Heart left ventricle (tissue), 16 donors: ENCODE data around the gene EVC. TPM values are rescaled to one million over a fixed set of nuclear protein-coding genes. Genes with fewer than 3 reads are reported as not detected.

Experiments used
- ATAC-seq, 4 donors: fragments of 200-7000 bp; cut with Tn5 transposase; one replicate each; pipeline ENCODE4 v1.9.1; 2020 to 2022; ENCODE audit warnings: moderate library complexity in 4 of 4, mild to moderate bottlenecking in 3 of 4, moderate number of reproducible peaks in 1 of 4
- DNase-seq, 5 donors: peaks; one replicate each; pipeline ENCODE4 v3.0.0-alpha.2; 2020
- H3K27ac ChIP-seq, 12 donors: fragments of 200-600 bp; sonication (generic) in 4 of 12; one replicate each; pipeline versions ENCODE4 v1.5.0 to v1.8.0; 2016 to 2022; ENCODE audit warnings: mild to moderate bottlenecking in 2 of 12
- H3K27me3 ChIP-seq, 9 donors: fragments of 200-600 bp; sonication (generic) in 2 of 9; one replicate each; pipeline versions ENCODE4 v1.5.1 to v1.8.0; 2016 to 2022; ENCODE audit warnings: mild to moderate bottlenecking in 3 of 9
- H3K36me3 ChIP-seq, 9 donors: fragments of 200-600 bp; sonication (generic) in 2 of 9; one replicate each; pipeline versions ENCODE4 v1.5.0 to v1.8.0; 2018 to 2022; ENCODE audit warnings: mild to moderate bottlenecking in 2 of 9
- H3K4me1 ChIP-seq, 12 donors: fragments of 200-600 bp; sonication (generic) in 4 of 12; one replicate each; pipeline versions ENCODE4 v1.5.0 to v1.8.0; 2016 to 2022; ENCODE audit warnings: mild to moderate bottlenecking in 3 of 12
- H3K4me3 ChIP-seq, 12 donors: fragments of 200-600 bp; sonication (generic) in 4 of 12; one replicate each; pipeline versions ENCODE4 v1.5.0 to v1.8.0; 2017 to 2022; ENCODE audit warnings: mild to moderate bottlenecking in 9 of 12, moderate library complexity in 4 of 12
- H3K9me3 ChIP-seq, 12 donors: fragments of 200-600 bp; sonication (generic) in 4 of 12; one replicate each; pipeline versions ENCODE4 v1.5.0 to v1.8.0; 2016 to 2022; ENCODE audit warnings: mild to moderate bottlenecking in 1 of 12
- CTCF ChIP-seq, 12 donors: fragments of 200-600 bp; sonication (generic) in 4 of 12; IDR thresholded peaks; one replicate each; pipeline versions ENCODE4 v1.5.0 to v1.8.0; 2018 to 2022; ENCODE audit warnings: antibody characterized with exemption in 12 of 12, mild to moderate bottlenecking in 5 of 12
- POLR2A ChIP-seq, 2 donors: fragments of 450-650 bp; IDR thresholded peaks; one replicate each; pipeline ENCODE4 v1.6.1; 2017; ENCODE audit warnings: antibody characterized with exemption in 2 of 2, mild to moderate bottlenecking in 2 of 2, moderate library complexity in 2 of 2
- WGBS, 4 donors: extraction: QIAGEN DNeasy Blood & Tissue Kit in 2 of 4; methylation state at CpG; one replicate each; pipeline versions ENCODE4 v1.1.5 to v1.1.7; 2013 to 2018; 5-methylcytosine and 5-hydroxymethylcytosine counted together
- intact Hi-C, 10 donors: fragments of 100-400 bp; cut with DNase I; formaldehyde crosslinking; loops; one replicate each; pipeline versions ENCODE4 v1.11.1 to v1.14.2; 2022
- polyA plus RNA-seq, 2 donors: library from polyadenylated mRNA; stranded (reverse); fragments of 200-250 nt; gene quantifications; one replicate each; pipeline ENCODE4 v1.2.3, GENCODE V29; 2013
- total RNA-seq, 9 donors: library from RNA; depleted of rRNA in 2 of 9; stranded (reverse); fragments of >200 nt in 2 of 9; fragmentation: NEBNext Ultra II Directional in 3 of 9; extraction: Animal tissue kit (Norgen Biotek cat#: 25700) in 3 of 9; gene quantifications; one replicate each; pipeline versions ENCODE4 v1.1.0 to v1.2.4, GENCODE V29; 2016 to 2023
- donor health status: ischemic (EF 13 %, LVEDD 7.1; RV severe dilation, severe dysfunction).
- donor health status: healthy with polysubstance abuse.
- donor health status: DM: no; HTN: yes; CAD: no.
- donor health status: DM: no; HTN: no; CAD: no.
- donor health status: ischemic (EF 25% LVEDD 6.9; RV normal size, moderate dysfunction).
- donor health status: ischemic (EF 25% LVEDD 5.7; RV mildly dilated, moderate dysfunction).
- donor health status: healthy.
- donor health status: DM: yes; HTN: yes; CAD: no.
- donor health status: ischemic (EF 35%, LVEDD 5.7; RV mildly dilated, moderate dysfunction).
- donor health status: nonischemic (EF 11% LVEDD 7.7; RV severe dilation, severe dysfunction).
- donor health status: DM: yes; HTN: yes; CAD: no.
- donor health status: PGD.
- donor health status: ischemic (EF 29% LVEDD 5.4; RV normal size, mild dysfunction).
- donor health status: nonischemic (EF 23%, LVEDD 6.1; RV moderate dilation, normal function).

EVC gene
- total and polyA plus RNA-seq, 11 donors, result 2.4 to 11.3 (median 4.1) TPM

- Histone ChIP-seq H3K36me3 (peaks cover 0 to 6% (median 0%) of the 10 kb centered on the region in 9 donors), H3K27ac (no peak overlapping the region), H3K9me3 (no peaks in the 10 kb centered on the region), H3K4me1 (peaks cover 0 to 25% (median 10%) of the 10 kb centered on the region in 12 donors), H3K4me3 (no peak overlapping the region), H3K27me3 (peaks cover 0 to 21% (median 6%) of the 10 kb centered on the region in 9 donors)
- intact Hi-C loops, result no loop called here
- DNase-seq (no peak), ATAC-seq (no peak)
- no peak for TF ChIP-seq POLR2A (IDR thresholded peaks at IDR 0.05)
- no peak for TF ChIP-seq CTCF (IDR thresholded peaks at IDR 0.05)
- WGBS, 4 donors, result 91 to 96% (median 95%) methylated on average over 5 of the region's 5 CpGs
These were observed 7.2 kb upstream of the EVC start for GRCh38 chr4:5703831-5704230.

GRCh38 chr4:5704276-5704675 lies 6.7 kb upstream of the EVC start:
- peaks cover 0 to 30% (median 14%) of the 10 kb centered on the region in 12 donors for H3K4me1 ChIP-seq
- no peak overlapping the region for H3K27ac ChIP-seq
- intact Hi-C loops, result no loop called here
- no peak for DNase-seq
- H3K36me3 ChIP-seq, result peaks cover 0 to 2% (median 0%) of the 10 kb centered on the region in 9 donors
- H3K9me3 ChIP-seq, result no peaks in the 10 kb centered on the region
- ATAC-seq, result no peak
- TF ChIP-seq POLR2A (IDR thresholded peaks at IDR 0.05), result no peak
- no peak for TF ChIP-seq CTCF (IDR thresholded peaks at IDR 0.05)
- 80 to 94% (median 89%) methylated on average over 6 of the region's 6 CpGs for WGBS, 4 donors
- no peak overlapping the region for H3K4me3 ChIP-seq
- H3K27me3 ChIP-seq, result peaks cover 0 to 26% (median 7%) of the 10 kb centered on the region in 9 donors

- no peak overlapping the region for H3K27ac ChIP-seq
- DNase-seq (no peak), ATAC-seq (no peak)
- H3K9me3 ChIP-seq, result no peaks in the 10 kb centered on the region
- 47 to 67% (median 61%) methylated on average over 5 of the region's 5 CpGs for WGBS, 4 donors
- H3K4me3 ChIP-seq, result no peak overlapping the region
- intact Hi-C loops, result no loop called here
- peaks cover 0 to 34% (median 8%) of the 10 kb centered on the region in 9 donors for H3K27me3 ChIP-seq
- peaks cover 0 to 34% (median 18%) of the 10 kb centered on the region in 12 donors for H3K4me1 ChIP-seq
- no peaks in the 10 kb centered on the region for H3K36me3 ChIP-seq
- TF ChIP-seq CTCF (IDR thresholded peaks at IDR 0.05) (no peak), POLR2A (IDR thresholded peaks at IDR 0.05) (no peak)
These were observed 5.2 kb upstream of the EVC start for GRCh38 chr4:5705647-5706320.

GRCh38 chr4:5706486-5707290 lies 4.3 kb upstream of the EVC start:
- WGBS, 4 donors, result 87 to 94% (median 92%) methylated on average over 8 to 11 of the region's 11 CpGs
- H3K9me3 ChIP-seq, result no peaks in the 10 kb centered on the region
- DNase-seq (no peak), ATAC-seq (no peak)
- intact Hi-C loops, result no loop called here
- no peak overlapping the region for H3K4me3 ChIP-seq
- H3K36me3 ChIP-seq, result no peaks in the 10 kb centered on the region
- H3K27ac ChIP-seq, result no peak overlapping the region
- TF ChIP-seq CTCF (IDR thresholded peaks at IDR 0.05), result no peak
- H3K4me1 ChIP-seq, result peaks cover 0 to 41% (median 18%) of the 10 kb centered on the region in 12 donors
- peaks cover 0 to 37% (median 8%) of the 10 kb centered on the region in 9 donors for H3K27me3 ChIP-seq
